SK-N-SH (cell line): ENCODE data around the gene DDX1.

Experiments
- EP300 ChIP-seq, 2 experiments: IDR thresholded peaks; 2 replicates each; pipeline versions ENCODE4 v1.4.0 to v1.6.1; 2012; ENCODE audit warnings: borderline replicate concordance in 1 of 2, low read depth in 1 of 2, low read length in 1 of 2
- EZH2phosphoT487 ChIP-seq: fragments of 200-600 bp; sonication (generic); IDR thresholded peaks from 2 replicates; pipeline ENCODE4 v1.6.1; 2017; ENCODE audit warnings: low read depth, mixed run types, mild to moderate bottlenecking, antibody characterized with exemption, moderate library complexity, borderline replicate concordance
- FOSL2 ChIP-seq: IDR thresholded peaks from 2 replicates; pipeline ENCODE4 v1.4.0; 2012; ENCODE audit warnings: low read depth, mild to moderate bottlenecking, moderate library complexity, borderline replicate concordance
- FOXJ3 ChIP-seq: sonication (generic); formaldehyde crosslinking; IDR thresholded peaks from 2 replicates; pipeline ENCODE4 v1.5.1; 2020; ENCODE audit warnings: mild to moderate bottlenecking, missing genetic modification reagents
- GATA2 ChIP-seq: sonication (generic); formaldehyde crosslinking; IDR thresholded peaks from 2 replicates; pipeline ENCODE4 v1.5.0; 2020; ENCODE audit warnings: mild to moderate bottlenecking, missing genetic modification reagents
- MEF2A ChIP-seq: IDR thresholded peaks from 2 replicates; pipeline ENCODE4 v1.4.0; 2012; ENCODE audit warnings: low read depth, borderline replicate concordance
- MXI1 ChIP-seq: IDR thresholded peaks from 2 replicates; pipeline ENCODE4 v1.6.1; 2012; ENCODE audit warnings: mild to moderate bottlenecking, low read depth, low read length, improper control_type of control experiment
- POLR2AphosphoS5 ChIP-seq: IDR thresholded peaks from 2 replicates; pipeline ENCODE4 v1.6.1; 2012; ENCODE audit warnings: low read depth, low read length
- RCOR1 ChIP-seq: fragments of 150-350 bp; IDR thresholded peaks from 2 replicates; pipeline ENCODE4 v1.6.1; 2017; ENCODE audit warnings: antibody characterized with exemption, low read length
- TEAD4 ChIP-seq: IDR thresholded peaks from 2 replicates; pipeline ENCODE4 v1.4.0; 2012; ENCODE audit warnings: mild to moderate bottlenecking, borderline replicate concordance; ENCODE audit not compliant: insufficient read depth
- TF ChIP-seq, protein P1 (sequence below): fragments of 200-600 bp; sonication (generic); IDR thresholded peaks from 2 replicates; pipeline ENCODE4 v1.6.1; 2017; ENCODE audit warnings: antibody characterized with exemption, mild to moderate bottlenecking, moderate library complexity
- TF ChIP-seq, protein P2 (sequence below): IDR thresholded peaks from 2 replicates; pipeline ENCODE4 v1.4.0; 2012; ENCODE audit warnings: low read depth

DNA sequence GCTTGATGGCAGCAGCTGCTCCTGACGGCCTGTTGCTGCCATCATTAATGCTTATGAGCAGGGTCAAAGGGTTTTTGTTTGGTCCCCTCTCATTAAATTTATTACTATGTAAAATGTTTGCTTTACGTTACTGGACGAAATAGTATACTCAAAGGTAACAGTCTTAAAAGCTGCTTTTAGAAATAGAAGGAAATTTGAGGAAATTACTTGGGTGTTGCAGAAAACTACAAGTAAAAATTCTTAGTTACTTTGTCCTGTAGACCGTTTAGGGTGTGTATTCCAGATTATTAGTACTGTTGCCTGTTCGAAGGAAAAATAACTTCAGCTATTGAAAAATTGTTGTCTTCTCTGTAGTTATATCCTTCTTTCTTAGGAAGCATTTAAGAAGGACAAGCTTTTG is 27.8 kb downstream of the DDX1 start:
- TF ChIP-seq, protein P1, sequence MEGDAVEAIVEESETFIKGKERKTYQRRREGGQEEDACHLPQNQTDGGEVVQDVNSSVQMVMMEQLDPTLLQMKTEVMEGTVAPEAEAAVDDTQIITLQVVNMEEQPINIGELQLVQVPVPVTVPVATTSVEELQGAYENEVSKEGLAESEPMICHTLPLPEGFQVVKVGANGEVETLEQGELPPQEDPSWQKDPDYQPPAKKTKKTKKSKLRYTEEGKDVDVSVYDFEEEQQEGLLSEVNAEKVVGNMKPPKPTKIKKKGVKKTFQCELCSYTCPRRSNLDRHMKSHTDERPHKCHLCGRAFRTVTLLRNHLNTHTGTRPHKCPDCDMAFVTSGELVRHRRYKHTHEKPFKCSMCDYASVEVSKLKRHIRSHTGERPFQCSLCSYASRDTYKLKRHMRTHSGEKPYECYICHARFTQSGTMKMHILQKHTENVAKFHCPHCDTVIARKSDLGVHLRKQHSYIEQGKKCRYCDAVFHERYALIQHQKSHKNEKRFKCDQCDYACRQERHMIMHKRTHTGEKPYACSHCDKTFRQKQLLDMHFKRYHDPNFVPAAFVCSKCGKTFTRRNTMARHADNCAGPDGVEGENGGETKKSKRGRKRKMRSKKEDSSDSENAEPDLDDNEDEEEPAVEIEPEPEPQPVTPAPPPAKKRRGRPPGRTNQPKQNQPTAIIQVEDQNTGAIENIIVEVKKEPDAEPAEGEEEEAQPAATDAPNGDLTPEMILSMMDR: no peak
- TF ChIP-seq RCOR1 (no peak), EP300 (IDR thresholded peaks at IDR 0.05; ENCODE audit: borderline replicate concordance in 1 of 2, low read depth in 1 of 2, low read length in 1 of 2) (no peak), EZH2phosphoT487 (no peak), MXI1 (no peak), FOXJ3 (no peak), MEF2A (no peak), TEAD4 (no peak), POLR2AphosphoS5 (no peak), GATA2 (CRISPR knock-in tag) (no peak), FOSL2 (no peak)
- TF ChIP-seq, protein P2, sequence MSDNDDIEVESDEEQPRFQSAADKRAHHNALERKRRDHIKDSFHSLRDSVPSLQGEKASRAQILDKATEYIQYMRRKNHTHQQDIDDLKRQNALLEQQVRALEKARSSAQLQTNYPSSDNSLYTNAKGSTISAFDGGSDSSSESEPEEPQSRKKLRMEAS: no peak
